ENCODE data around the gene TSNAXIP1.

The TSNAXIP1 gene

DNA sequence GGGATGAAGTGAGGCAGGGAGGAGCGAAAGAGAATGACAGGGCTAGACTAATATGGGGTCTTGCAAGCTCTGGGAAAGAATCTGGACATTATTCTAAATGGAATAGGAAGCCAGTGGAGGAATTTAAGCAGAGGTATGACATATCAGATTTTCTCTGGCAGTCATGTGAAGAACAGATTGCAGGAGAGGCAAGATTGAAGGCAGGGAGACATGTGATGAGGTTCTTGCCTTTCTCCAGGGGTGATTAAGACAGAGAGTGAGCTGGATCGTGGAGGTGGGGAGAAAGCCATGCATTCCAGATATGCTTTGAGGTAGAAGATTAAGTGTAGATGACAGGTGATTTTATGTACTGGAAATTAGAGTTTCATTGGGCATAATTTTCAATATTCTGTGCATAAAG, 31.1 kb downstream of the TSNAXIP1 start:
- TF ChIP-seq, protein P1, sequence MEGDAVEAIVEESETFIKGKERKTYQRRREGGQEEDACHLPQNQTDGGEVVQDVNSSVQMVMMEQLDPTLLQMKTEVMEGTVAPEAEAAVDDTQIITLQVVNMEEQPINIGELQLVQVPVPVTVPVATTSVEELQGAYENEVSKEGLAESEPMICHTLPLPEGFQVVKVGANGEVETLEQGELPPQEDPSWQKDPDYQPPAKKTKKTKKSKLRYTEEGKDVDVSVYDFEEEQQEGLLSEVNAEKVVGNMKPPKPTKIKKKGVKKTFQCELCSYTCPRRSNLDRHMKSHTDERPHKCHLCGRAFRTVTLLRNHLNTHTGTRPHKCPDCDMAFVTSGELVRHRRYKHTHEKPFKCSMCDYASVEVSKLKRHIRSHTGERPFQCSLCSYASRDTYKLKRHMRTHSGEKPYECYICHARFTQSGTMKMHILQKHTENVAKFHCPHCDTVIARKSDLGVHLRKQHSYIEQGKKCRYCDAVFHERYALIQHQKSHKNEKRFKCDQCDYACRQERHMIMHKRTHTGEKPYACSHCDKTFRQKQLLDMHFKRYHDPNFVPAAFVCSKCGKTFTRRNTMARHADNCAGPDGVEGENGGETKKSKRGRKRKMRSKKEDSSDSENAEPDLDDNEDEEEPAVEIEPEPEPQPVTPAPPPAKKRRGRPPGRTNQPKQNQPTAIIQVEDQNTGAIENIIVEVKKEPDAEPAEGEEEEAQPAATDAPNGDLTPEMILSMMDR (IDR thresholded peaks at IDR 0.05; ENCODE audit: low read depth, low read length), result no peak
- no peak overlapping the region for H3K4me3 ChIP-seq (ENCODE audit: low read depth, low read length)

DNA sequence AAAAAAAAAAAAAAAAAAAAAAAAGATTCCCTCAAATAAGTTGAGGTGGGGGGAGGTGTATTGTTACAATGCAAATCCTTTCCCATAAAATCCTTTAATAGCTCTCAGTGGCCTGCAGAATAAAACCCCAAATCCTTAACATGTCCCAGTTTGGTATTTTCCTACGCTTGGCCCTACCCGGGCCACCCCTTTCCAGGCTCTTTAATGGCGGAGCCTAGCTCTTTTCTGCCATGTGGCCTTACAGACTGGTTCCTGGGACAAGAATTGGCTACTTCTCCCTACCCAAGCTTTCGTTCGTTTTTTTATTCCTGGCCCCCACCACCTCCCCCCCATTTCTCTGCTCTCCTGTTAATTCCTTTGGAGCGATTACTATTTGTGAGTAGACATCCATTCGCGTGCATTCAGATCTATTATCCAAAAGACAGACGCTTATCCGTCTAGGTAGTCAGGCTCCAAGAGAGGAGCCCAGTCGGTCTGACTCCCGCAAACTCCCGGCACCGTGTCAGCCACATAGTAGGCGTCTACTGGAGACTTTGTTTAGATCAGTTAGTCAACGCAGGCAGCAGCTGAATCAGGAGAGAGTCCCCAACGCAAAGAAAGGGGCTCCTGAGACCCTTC, 34.6 kb downstream of the TSNAXIP1 start:
- TF ChIP-seq, protein P1 (IDR thresholded peaks at IDR 0.05; ENCODE audit: low read depth, low read length), result no peak
- peak overlapping the region; percentile 79; the same call in 1 of the 2 replicates for H3K4me3 ChIP-seq (ENCODE audit: low read depth, low read length)

DNA sequence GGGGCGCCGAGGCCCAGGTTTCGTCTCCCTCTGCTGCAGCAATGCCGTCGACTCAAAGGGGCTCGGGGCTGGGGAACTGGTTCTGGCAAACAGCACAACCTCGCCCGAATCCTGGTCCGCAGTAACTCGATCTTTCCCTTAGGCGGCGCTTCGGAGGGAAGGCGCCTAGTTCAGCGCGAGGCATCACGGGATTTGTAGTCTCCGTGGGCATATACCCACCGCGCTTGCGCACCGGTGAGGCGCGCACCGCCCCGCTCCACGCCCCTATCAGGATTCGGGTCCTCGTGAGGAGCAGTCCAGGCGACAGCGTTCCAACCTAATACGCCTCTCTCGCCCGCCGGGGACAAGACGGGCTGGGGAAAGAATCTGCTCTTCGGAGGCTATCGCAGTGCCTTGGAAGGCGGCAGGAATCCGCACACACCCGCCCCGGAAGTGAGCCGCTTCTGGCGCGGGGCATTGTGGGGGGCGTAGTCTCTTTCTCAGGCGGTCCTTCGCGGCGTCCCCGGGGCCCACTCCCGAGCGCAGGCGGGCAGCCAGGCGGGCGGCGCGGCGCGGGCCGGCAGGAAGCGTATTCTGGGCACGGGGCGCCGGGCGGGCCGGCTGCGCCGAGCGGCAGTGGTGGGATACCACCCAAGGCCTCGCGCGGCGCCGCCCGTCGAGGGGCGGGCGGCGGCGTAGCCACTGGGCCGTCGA, 35.3 kb downstream of the TSNAXIP1 start, which contains the start of gene THAP11:
Gene THAP11 (plus strand): TSS at position 505 of the 693 bp plus-strand sequence. CDS start 235 bp downstream, outside the sequence.
- H3K4me3 ChIP-seq (ENCODE audit: low read depth, low read length), result peak within 1 kb of the TSS; percentile 79
- TF ChIP-seq, protein P1 (IDR thresholded peaks at IDR 0.05; ENCODE audit: low read depth, low read length), result peak; percentile 79

DNA sequence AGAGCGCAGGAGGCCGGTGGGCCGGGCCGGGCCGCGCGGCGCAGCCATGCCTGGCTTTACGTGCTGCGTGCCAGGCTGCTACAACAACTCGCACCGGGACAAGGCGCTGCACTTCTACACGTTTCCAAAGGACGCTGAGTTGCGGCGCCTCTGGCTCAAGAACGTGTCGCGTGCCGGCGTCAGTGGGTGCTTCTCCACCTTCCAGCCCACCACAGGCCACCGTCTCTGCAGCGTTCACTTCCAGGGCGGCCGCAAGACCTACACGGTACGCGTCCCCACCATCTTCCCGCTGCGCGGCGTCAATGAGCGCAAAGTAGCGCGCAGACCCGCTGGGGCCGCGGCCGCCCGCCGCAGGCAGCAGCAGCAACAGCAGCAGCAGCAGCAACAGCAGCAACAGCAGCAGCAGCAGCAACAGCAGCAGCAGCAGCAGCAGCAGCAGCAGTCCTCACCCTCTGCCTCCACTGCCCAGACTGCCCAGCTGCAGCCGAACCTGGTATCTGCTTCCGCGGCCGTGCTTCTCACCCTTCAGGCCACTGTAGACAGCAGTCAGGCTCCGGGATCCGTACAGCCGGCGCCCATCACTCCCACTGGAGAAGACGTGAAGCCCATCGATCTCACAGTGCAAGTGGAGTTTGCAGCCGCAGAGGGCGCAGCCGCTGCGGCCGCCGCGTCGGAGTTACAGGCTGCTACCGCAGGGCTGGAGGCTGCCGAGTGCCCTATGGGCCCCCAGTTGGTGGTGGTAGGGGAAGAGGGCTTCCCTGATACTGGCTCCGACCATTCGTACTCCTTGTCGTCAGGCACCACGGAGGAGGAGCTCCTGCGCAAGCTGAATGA, 36.0 kb downstream of the TSNAXIP1 start:
- H3K4me3 ChIP-seq (ENCODE audit: low read depth, low read length), result peak overlapping the region; percentile 79
- TF ChIP-seq, protein P1 (IDR thresholded peaks at IDR 0.05; ENCODE audit: low read depth, low read length), result peak; percentile 18; the same call in 1 of the 2 replicates

DNA sequence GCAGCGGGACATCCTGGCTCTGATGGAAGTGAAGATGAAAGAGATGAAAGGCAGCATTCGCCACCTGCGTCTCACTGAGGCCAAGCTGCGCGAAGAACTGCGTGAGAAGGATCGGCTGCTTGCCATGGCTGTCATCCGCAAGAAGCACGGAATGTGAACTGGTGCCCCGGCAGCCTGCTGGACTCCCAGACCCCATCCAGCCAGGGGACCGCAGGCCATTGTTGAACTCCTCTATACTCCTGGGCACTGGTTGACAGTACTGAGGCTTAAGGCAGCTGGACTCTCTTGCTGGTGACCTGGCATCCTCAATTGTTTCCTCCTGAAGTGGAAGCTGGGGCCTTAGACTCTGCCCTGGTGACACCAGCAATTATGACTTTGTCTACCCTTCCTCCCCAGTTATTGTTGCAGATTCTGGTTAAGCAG, 36.7 kb downstream of the TSNAXIP1 start:
- H3K4me3 ChIP-seq (ENCODE audit: low read depth, low read length), result peak overlapping the region; percentile 79
- TF ChIP-seq, protein P1 (IDR thresholded peaks at IDR 0.05; ENCODE audit: low read depth, low read length), result no peak

DNA sequence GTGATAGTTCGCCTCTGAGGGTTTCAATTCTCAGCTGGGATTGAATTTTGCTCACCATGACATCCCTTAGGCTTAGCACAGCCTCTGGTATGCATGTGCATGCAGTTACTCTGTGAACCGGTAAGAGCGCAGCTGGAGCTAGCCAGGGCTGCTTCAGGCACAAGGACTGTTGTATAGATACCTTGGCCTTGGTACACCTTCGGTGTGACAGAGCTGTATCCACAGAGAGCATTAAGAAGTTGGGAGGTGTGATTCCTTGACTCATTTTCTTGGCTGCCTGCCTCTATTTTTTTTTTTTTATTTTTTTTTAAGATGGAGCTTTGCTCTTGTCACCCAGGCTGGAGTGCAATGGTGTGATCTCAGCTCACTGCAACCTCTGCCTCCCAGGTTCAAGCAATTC, 37.8 kb downstream of the TSNAXIP1 start:
- TF ChIP-seq, protein P1 (IDR thresholded peaks at IDR 0.05; ENCODE audit: low read depth, low read length), result no peak
- H3K4me3 ChIP-seq (ENCODE audit: low read depth, low read length), result no peak overlapping the region
